Retinal pigment epithelial cell (primary cell): ENCODE results near the gene TCF3.

Experiments
- DNase-seq: peaks from one replicate; pipeline ENCODE4 v3.0.0-alpha.2; 2010; ENCODE audit warnings: low read depth
- H3K4me3 ChIP-seq: 2 replicates; pipeline ENCODE4 v1.5.1; 2011; ENCODE audit warnings: mild to moderate bottlenecking, low read length, control low read depth, moderate library complexity
- TF ChIP-seq, protein P1 (sequence below): conservative IDR thresholded peaks from 2 replicates; pipeline ENCODE4 v1.5.1; 2011; ENCODE audit warnings: low read depth, low read length, control low read depth, inconsistent platforms

Gene TCF3

DNA sequence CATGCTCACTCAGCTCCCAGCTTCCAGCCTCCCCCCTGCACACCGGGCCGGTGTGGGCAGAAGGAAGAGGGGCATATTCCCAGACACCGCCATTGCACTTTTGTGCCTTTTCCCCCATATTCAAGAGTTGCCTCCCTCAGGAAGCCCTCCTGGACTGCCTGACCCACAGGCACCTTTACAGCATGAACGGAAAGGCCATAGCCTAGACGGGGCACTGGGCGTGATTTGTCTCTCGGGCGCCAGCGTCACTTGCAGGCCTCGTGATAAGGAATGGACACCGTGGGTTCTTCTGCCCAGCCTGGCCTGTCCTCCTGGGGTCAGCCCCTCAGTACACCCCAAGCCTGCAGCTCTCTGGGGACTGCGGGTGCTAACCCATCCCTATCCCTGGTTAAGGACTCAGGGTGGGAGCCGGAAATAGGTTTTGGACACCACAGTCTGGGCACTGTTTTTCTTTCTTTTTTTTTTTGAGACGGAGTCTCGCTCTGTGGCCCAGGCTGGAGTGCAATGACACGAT, 46.2 kb downstream of the TCF3 start:
- no peak for DNase-seq
- TF ChIP-seq, protein P1, sequence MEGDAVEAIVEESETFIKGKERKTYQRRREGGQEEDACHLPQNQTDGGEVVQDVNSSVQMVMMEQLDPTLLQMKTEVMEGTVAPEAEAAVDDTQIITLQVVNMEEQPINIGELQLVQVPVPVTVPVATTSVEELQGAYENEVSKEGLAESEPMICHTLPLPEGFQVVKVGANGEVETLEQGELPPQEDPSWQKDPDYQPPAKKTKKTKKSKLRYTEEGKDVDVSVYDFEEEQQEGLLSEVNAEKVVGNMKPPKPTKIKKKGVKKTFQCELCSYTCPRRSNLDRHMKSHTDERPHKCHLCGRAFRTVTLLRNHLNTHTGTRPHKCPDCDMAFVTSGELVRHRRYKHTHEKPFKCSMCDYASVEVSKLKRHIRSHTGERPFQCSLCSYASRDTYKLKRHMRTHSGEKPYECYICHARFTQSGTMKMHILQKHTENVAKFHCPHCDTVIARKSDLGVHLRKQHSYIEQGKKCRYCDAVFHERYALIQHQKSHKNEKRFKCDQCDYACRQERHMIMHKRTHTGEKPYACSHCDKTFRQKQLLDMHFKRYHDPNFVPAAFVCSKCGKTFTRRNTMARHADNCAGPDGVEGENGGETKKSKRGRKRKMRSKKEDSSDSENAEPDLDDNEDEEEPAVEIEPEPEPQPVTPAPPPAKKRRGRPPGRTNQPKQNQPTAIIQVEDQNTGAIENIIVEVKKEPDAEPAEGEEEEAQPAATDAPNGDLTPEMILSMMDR, result no peak

GRCh38 chr19:1605236-1606137, 46.9 kb downstream of the TCF3 start, which contains the start of gene UQCR11:
Gene UQCR11, minus strand, starts transcription at chr19:1605462. Its CDS starts 53 bp downstream, at chr19:1605409.
- H3K4me3 ChIP-seq, result peak within 1 kb of the TSS; percentile 74
- TF ChIP-seq, protein P1, result peak; percentile 66
- peak; percentile 91 for DNase-seq

More for the DNA sequence above, 46.2 kb downstream of the TCF3 start:
- H3K4me3 ChIP-seq, result peak overlapping the region; percentile 74

GRCh38 chr19:1602091-1602707, 50.2 kb downstream of the TCF3 start:
- TF ChIP-seq, protein P1, result no peak
- H3K4me3 ChIP-seq, result no peak overlapping the region
- no peak for DNase-seq

DNA sequence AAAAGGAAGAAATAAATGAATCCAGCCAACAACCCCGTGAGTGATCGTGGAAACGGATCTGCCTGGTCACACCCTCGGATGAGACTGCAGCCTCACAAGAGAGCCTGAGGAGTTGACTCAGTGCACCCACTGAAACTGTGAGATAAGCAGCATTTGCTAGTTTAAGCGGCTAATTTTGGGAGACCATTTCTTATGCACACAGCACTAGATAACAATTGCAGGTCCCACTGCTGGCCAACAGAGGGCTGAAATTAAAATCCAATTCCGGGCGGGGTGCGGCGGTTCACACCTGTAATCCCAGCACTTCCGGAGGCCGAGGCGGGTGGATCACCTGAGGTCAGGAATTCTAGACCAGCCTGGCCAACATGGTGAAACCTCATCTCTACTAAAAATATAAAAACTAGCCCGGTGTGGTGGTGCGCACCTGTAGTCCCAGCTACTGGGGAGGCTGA, 50.8 kb downstream of the TCF3 start:
- no peak overlapping the region for H3K4me3 ChIP-seq
- DNase-seq, result no peak
- TF ChIP-seq, protein P1, result peak; percentile 26

GRCh38 chr19:1599460-1599846, 53.0 kb downstream of the TCF3 start:
- DNase-seq, result no peak
- H3K4me3 ChIP-seq, result no peak overlapping the region
- TF ChIP-seq, protein P1, result no peak

- TF ChIP-seq, protein P1, result no peak
Measured at GRCh38 chr19:1598777-1599459, 53.5 kb downstream of the TCF3 start.

More at GRCh38 chr19:1598777-1599459, 53.5 kb downstream of the TCF3 start:
- H3K4me3 ChIP-seq, result no peak overlapping the region
- DNase-seq, result no peak
